Measurements from ENCODE around the gene PXDN.

DNA sequence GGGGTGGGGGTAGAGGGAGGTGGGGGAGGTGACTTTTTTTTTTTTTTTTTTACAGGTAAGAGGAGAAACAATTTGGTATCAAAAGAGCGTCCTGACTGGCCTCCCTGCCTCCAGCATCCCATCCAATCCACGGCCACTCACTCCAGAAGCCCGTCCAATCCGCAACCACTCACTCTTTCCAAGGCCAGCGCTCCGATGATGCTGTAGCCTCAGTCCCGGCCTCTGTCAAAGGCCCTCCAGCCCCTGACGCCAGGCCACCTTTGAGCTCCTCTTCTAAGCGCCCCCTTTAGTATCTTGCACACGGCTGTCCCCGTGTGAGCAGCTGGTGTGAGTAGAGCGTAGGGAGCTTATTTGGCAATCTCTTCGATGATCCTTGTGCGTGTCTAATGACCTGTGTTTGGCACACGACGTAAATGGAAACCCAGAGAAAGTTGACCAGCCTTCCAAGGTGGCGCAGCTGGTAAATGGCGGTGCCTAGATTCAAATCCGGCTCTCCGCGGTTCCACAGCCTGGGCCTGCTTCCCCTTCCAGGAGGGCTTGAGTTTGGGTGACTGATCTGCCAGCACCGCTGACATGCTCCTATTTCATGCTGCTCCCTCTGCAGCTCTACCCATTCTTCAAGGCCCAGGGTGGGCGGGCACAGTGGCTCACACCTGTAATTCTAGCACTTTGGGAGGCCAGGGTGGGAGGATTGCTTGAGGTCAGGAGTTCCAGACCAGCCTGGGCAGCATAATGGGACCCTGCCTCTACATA, 23.8 kb upstream of the PXDN start:
- TF ChIP-seq, protein P1, sequence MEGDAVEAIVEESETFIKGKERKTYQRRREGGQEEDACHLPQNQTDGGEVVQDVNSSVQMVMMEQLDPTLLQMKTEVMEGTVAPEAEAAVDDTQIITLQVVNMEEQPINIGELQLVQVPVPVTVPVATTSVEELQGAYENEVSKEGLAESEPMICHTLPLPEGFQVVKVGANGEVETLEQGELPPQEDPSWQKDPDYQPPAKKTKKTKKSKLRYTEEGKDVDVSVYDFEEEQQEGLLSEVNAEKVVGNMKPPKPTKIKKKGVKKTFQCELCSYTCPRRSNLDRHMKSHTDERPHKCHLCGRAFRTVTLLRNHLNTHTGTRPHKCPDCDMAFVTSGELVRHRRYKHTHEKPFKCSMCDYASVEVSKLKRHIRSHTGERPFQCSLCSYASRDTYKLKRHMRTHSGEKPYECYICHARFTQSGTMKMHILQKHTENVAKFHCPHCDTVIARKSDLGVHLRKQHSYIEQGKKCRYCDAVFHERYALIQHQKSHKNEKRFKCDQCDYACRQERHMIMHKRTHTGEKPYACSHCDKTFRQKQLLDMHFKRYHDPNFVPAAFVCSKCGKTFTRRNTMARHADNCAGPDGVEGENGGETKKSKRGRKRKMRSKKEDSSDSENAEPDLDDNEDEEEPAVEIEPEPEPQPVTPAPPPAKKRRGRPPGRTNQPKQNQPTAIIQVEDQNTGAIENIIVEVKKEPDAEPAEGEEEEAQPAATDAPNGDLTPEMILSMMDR (conservative IDR thresholded peaks at IDR 0.05), result no peak
- no peak for TF ChIP-seq ZFX (IDR thresholded peaks at IDR 0.05)

All from C4-2B (cell line).